HCT116 (cell line): Measurements from ENCODE around the gene GGT7. TPM values are rescaled to one million over a fixed set of nuclear protein-coding genes. Genes with fewer than 3 reads are reported as not detected.

ENCODE experiments used
- ATAC-seq: fragments of 200-7000 bp; cut with Tn5 transposase; 2 replicates; pipeline ENCODE4 v1.9.1; 2020; ENCODE audit warnings: mild to moderate bottlenecking, moderate library complexity
- BruUV-seq: library from RNA; stranded (reverse); fragments of 400-500 nt; replicated peaks from 2 replicates; lab custom pipeline; 2021; lab: Mats Ljungman, UMichigan
- CTCF ChIA-PET: fragments of 300-600 bp; sonication (Branson Sonifier 250); formaldehyde crosslinking; loops from one replicate; lab custom pipeline; 2021; ENCODE audit warnings: antibody characterized with exemption; lab: Charles Lee
- POLR2A ChIA-PET: fragments of 300-600, 350-600 bp; sonication (Branson Sonifier 250); formaldehyde crosslinking; loops from one replicate; lab custom pipeline; 2021; ENCODE audit warnings: antibody characterized with exemption; lab: Charles Lee
- RAD21 ChIA-PET, 2 experiments: fragments of 300-600 bp; sonication (Branson Sonifier 250); formaldehyde crosslinking; loops; one replicate each; lab custom pipeline; 2023; ENCODE audit warnings: low total read pairs in 2 of 2; ENCODE audit not compliant: uncharacterized antibody in 2 of 2, unreplicated experiment in 2 of 2, low non-redundant PET in 1 of 2; lab: Charles Lee
- DNase-seq: peaks from one replicate; pipeline ENCODE4 v3.0.0-alpha.2; 2010; ENCODE audit warnings: low read depth, low spot score
- H2AFZ ChIP-seq: fragments of 200-600 bp; shearing (Covaris generic), sonication (generic); 2 replicates; pipeline ENCODE4 v1.6.1; 2017; ENCODE audit warnings: low read depth, mixed run types, mixed read lengths, antibody characterized with exemption, low read length; ENCODE audit not compliant: poor library complexity, severe bottlenecking
- H3K27ac ChIP-seq: 2 replicates; pipeline ENCODE4 v1.5.1; 2012; ENCODE audit warnings: low read depth, low read length
- H3K27me3 ChIP-seq: fragments of 200-600 bp; sonication (generic); 2 replicates; pipeline ENCODE4 v1.6.1; 2016; ENCODE audit warnings: mixed run types, low read length, mixed read lengths; ENCODE audit not compliant: insufficient read depth
- H3K36me3 ChIP-seq, 2 experiments: fragments of 200-500 bp in 1 of 2; fragments of 200-600 bp in 1 of 2; sonication (Bioruptor generic) in 1 of 2; sonication (generic) in 1 of 2; 2 replicates each; pipeline versions ENCODE4 v1.5.1 to v1.6.1; 2014 to 2016; ENCODE audit warnings: low read length in 2 of 2, inconsistent platforms in 1 of 2, mixed read lengths in 1 of 2, mixed run types in 1 of 2; ENCODE audit not compliant: insufficient read depth in 2 of 2, control insufficient read depth in 1 of 2
- H3K4me1 ChIP-seq, 2 experiments: fragments of 200-600 bp in 1 of 2; sonication (generic) in 1 of 2; 2 replicates each; pipeline versions ENCODE4 v1.5.1 to v1.6.1; 2012 to 2017; ENCODE audit warnings: low read length in 2 of 2, inconsistent platforms in 1 of 2, mild to moderate bottlenecking in 1 of 2, mixed read lengths in 1 of 2, mixed run types in 1 of 2, moderate library complexity in 1 of 2; ENCODE audit not compliant: insufficient read depth in 2 of 2, control insufficient read depth in 1 of 2
- H3K4me2 ChIP-seq: fragments of 200-600 bp; sonication (generic); 2 replicates; pipeline ENCODE4 v1.6.1; 2017; ENCODE audit warnings: mixed run types, low read length, mixed read lengths
- H3K4me3 ChIP-seq, 2 experiments: fragments of 200-600 bp in 1 of 2; sonication (generic) in 1 of 2; replicated peaks in 1 of 2; 2 replicates each; pipeline ENCODE4 v1.5.1; 2011 to 2016; ENCODE audit warnings: low read length in 2 of 2, control low read depth in 1 of 2, low read depth in 1 of 2, mild to moderate bottlenecking in 1 of 2, mixed read lengths in 1 of 2, mixed run types in 1 of 2
- H3K79me2 ChIP-seq: fragments of 200-600 bp; sonication (generic); 2 replicates; pipeline ENCODE4 v1.6.1; 2017; ENCODE audit warnings: mild to moderate bottlenecking, mixed run types, low read length, moderate library complexity, mixed read lengths; ENCODE audit not compliant: insufficient read depth
- H3K9ac ChIP-seq: fragments of 200-600 bp; sonication (generic); 2 replicates; pipeline ENCODE4 v1.6.1; 2016; ENCODE audit warnings: low read length, mixed read lengths
- H3K9me2 ChIP-seq: fragments of 200-600 bp; sonication (generic), shearing (Covaris generic); 2 replicates; pipeline ENCODE4 v1.6.1; 2017; ENCODE audit warnings: mixed run types, mild to moderate bottlenecking, moderate library complexity; ENCODE audit not compliant: insufficient read depth
- H3K9me3 ChIP-seq, 2 experiments: fragments of 200-500 bp in 1 of 2; fragments of 200-600 bp in 1 of 2; sonication (Bioruptor generic) in 1 of 2; sonication (generic) in 1 of 2; 2 replicates each; pipeline ENCODE4 v1.6.1; 2014 to 2017; ENCODE audit warnings: low read length in 2 of 2, mixed read lengths in 2 of 2, inconsistent platforms in 1 of 2, low read depth in 1 of 2, mild to moderate bottlenecking in 1 of 2, mixed run types in 1 of 2, moderate library complexity in 1 of 2; ENCODE audit not compliant: control insufficient read depth in 1 of 2, insufficient read depth in 1 of 2
- H4K20me1 ChIP-seq: fragments of 200-600 bp; sonication (generic), shearing (Covaris generic); 2 replicates; pipeline ENCODE4 v1.6.1; 2017; ENCODE audit warnings: mixed run types, mild to moderate bottlenecking, moderate library complexity; ENCODE audit not compliant: insufficient read depth
- CBX3 ChIP-seq: IDR thresholded peaks from 2 replicates; pipeline ENCODE4 v1.6.1; 2012; ENCODE audit warnings: low read depth
- ELF1 ChIP-seq: IDR thresholded peaks from 2 replicates; pipeline ENCODE4 v1.6.1; 2012; ENCODE audit warnings: low read depth, borderline replicate concordance
- EZH2 ChIP-seq: fragments of 200-600 bp; sonication (generic); IDR thresholded peaks from 2 replicates; pipeline ENCODE4 v1.6.1; 2017; ENCODE audit warnings: antibody characterized with exemption, mixed run types
- EZH2phosphoT487 ChIP-seq: fragments of 200-600 bp; IDR thresholded peaks from 2 replicates; pipeline ENCODE4 v1.6.1; 2018; ENCODE audit warnings: antibody characterized with exemption, borderline replicate concordance
- FOSL1 ChIP-seq: IDR thresholded peaks from 2 replicates; pipeline ENCODE4 v1.6.1; 2012; ENCODE audit warnings: low read depth
- JUND ChIP-seq: IDR thresholded peaks from 2 replicates; pipeline ENCODE4 v1.6.1; 2012
- MAX ChIP-seq: IDR thresholded peaks from 2 replicates; pipeline ENCODE4 v1.6.1; 2012
- POLR2A ChIP-seq: IDR thresholded peaks from 2 replicates; pipeline ENCODE4 v1.7.0; 2011; ENCODE audit warnings: borderline replicate concordance; ENCODE audit not compliant: insufficient read depth, insufficient read length; ENCODE audit errors: extremely low read depth
- POLR2AphosphoS5 ChIP-seq: IDR thresholded peaks from 2 replicates; pipeline ENCODE4 v1.6.1; 2011; ENCODE audit warnings: mild to moderate bottlenecking, low read depth, low read length, moderate library complexity
- RAD21 ChIP-seq: IDR thresholded peaks from 2 replicates; pipeline ENCODE4 v1.6.1; 2012; ENCODE audit warnings: low read depth, mild to moderate bottlenecking
- SIN3A ChIP-seq: IDR thresholded peaks from 2 replicates; pipeline ENCODE4 v1.6.1; 2012; ENCODE audit warnings: low read depth
- SP1 ChIP-seq: IDR thresholded peaks from 2 replicates; pipeline ENCODE4 v1.6.1; 2012; ENCODE audit warnings: low read depth
- YY1 ChIP-seq: IDR thresholded peaks from 2 replicates; pipeline ENCODE4 v1.6.1; 2011; ENCODE audit warnings: low read length, low read depth, moderate library complexity, mild to moderate bottlenecking; ENCODE audit not compliant: insufficient replicate concordance; ENCODE audit errors: extremely low read depth
- ZFX ChIP-seq: fragments of 450-650 bp; IDR thresholded peaks from 2 replicates; pipeline ENCODE4 v1.6.1; 2017
- ZNF274 ChIP-seq: fragments of 200-500 bp; sonication (Bioruptor generic); IDR thresholded peaks from 2 replicates; pipeline ENCODE4 v1.6.1; 2014; ENCODE audit warnings: mild to moderate bottlenecking, low read depth, low read length, inconsistent platforms
- intact Hi-C: fragments of 100-400 bp; cut with micrococcal nuclease; formaldehyde crosslinking; loops from 2 replicates; pipeline ENCODE4 v1.10.0; 2022
- total RNA-seq: library from RNA; stranded (reverse); gene quantifications from one replicate; pipeline ENCODE4 v1.2.1, GENCODE V29; 2021; ENCODE audit not compliant: unreplicated experiment
- TF ChIP-seq, protein P1 (sequence below), 3 experiments: fragments of 200-600 bp in 1 of 3; sonication (generic) in 1 of 3; IDR thresholded peaks in 2 of 3; conservative IDR thresholded peaks in 1 of 3; 2 replicates each; pipeline ENCODE4 v1.5.1; 2012 to 2017; ENCODE audit warnings: low read depth in 2 of 3, low read length in 2 of 3, antibody characterized with exemption in 1 of 3, borderline replicate concordance in 1 of 3, control low read depth in 1 of 3, mild to moderate bottlenecking in 1 of 3, mixed read lengths in 1 of 3, mixed run types in 1 of 3, moderate library complexity in 1 of 3; ENCODE audit not compliant: insufficient read depth in 1 of 3
- TF ChIP-seq, protein P2 (sequence below): IDR thresholded peaks from 2 replicates; pipeline ENCODE4 v1.6.1; 2011; ENCODE audit warnings: mild to moderate bottlenecking, low read length, moderate library complexity; ENCODE audit not compliant: insufficient replicate concordance; ENCODE audit errors: extremely low read depth
- TF ChIP-seq, protein P3 (sequence below): IDR thresholded peaks from 2 replicates; pipeline ENCODE4 v1.6.1; 2012

GGT7 gene
- total RNA-seq, 1 experiment from 2014 or later, result 9.4 TPM

DNA sequence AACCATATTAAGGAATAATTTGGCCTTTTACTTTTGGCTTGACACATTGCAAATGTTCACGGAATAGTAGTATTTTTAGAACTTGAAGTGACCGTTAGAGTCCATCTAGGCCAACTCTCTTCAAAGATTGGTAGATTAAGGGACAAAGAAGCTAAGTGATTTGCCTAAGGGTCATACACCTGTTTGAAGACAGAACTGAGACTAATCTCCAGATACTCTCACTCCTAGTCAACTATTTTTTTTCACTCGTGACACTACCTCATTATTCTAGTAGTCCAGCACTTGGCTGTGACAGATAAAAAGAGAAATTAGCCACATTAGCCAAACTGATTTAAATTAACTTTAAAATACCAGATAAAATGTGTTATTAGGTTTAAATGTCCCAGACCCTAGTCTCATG, 14.4 kb upstream of the GGT7 start:
- H3K36me3 ChIP-seq, result peaks cover 0 to 7% of the 10 kb centered on the region in 2 experiments; a peak in 1 of 4 replicates
- H3K79me2 ChIP-seq, result no peaks in the 10 kb centered on the region
- no peak overlapping the region for H3K4me3 ChIP-seq
- no peak overlapping the region for H3K27ac ChIP-seq
- no peak overlapping the region for H2AFZ ChIP-seq
- no peaks in the 10 kb centered on the region for H3K27me3 ChIP-seq
- no peak for DNase-seq
- H3K9ac ChIP-seq, result no peak overlapping the region
- H3K4me2 ChIP-seq, result no peak overlapping the region
- peaks cover 11 to 22% of the 10 kb centered on the region in 2 experiments for H3K4me1 ChIP-seq
- ChIA-PET CTCF (no interaction called here), POLR2A (no interaction called here), RAD21 (no interaction called here)
- intact Hi-C loops, result no loop called here
- TF ChIP-seq ELF1 (no peak), RAD21 (no peak), EZH2 (no peak), MAX (no peak), SP1 (no peak), JUND (no peak), YY1 (no peak)
- H3K9me2 ChIP-seq, result no peaks in the 10 kb centered on the region
- no peaks in the 10 kb centered on the region for H4K20me1 ChIP-seq
- H3K9me3 ChIP-seq, result no peaks in the 10 kb centered on the region
- no peak for ATAC-seq
- no TSS peak for BruUV-seq

DNA sequence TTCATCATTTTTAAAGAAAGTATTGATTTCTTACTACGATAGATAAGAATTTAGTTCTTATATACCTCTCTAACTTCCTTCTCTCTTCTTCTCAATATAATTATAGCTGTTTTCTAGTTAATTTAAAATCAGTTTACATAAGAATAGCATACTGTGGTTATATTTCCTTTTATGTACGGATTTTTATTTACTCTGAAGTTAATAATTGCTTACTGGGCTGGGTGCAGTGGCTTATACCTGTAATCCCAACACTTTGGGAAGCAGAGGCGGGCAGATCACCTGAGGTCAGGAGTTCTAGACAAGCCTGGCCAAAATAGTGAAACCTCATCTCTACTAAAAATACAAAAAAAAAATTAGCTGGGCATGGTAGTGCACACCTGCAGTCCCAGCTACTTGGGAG, 13.5 kb upstream of the GGT7 start:
- Histone ChIP-seq H3K4me1 (peaks cover 6 to 13% of the 10 kb centered on the region in 2 experiments; a peak in 3 of 4 replicates), H3K4me2 (no peak overlapping the region), H4K20me1 (no peaks in the 10 kb centered on the region), H3K9me3 (no peaks in the 10 kb centered on the region), H3K9ac (no peak overlapping the region), H3K36me3 (peaks cover 0 to 7% of the 10 kb centered on the region in 2 experiments; a peak in 1 of 4 replicates), H3K4me3 (no peak overlapping the region), H2AFZ (no peak overlapping the region), H3K27me3 (no peaks in the 10 kb centered on the region), H3K9me2 (no peaks in the 10 kb centered on the region), H3K27ac (no peak overlapping the region), H3K79me2 (no peaks in the 10 kb centered on the region)
- intact Hi-C loops, result no loop called here
- BruUV-seq, result no TSS peak
- ATAC-seq (no peak), DNase-seq (no peak)
- CTCF ChIA-PET, result no interaction called here
- RAD21 ChIA-PET, result interaction anchor here in 1 of 2 experiments (1.2 kb wide), 1 partner anchor 10 kb away, joined by 3 read pairs; no protein-coding TSS in a partner anchor
- POLR2A ChIA-PET, result no interaction called here
- TF ChIP-seq ZFX, result no peak
- TF ChIP-seq, protein P1, sequence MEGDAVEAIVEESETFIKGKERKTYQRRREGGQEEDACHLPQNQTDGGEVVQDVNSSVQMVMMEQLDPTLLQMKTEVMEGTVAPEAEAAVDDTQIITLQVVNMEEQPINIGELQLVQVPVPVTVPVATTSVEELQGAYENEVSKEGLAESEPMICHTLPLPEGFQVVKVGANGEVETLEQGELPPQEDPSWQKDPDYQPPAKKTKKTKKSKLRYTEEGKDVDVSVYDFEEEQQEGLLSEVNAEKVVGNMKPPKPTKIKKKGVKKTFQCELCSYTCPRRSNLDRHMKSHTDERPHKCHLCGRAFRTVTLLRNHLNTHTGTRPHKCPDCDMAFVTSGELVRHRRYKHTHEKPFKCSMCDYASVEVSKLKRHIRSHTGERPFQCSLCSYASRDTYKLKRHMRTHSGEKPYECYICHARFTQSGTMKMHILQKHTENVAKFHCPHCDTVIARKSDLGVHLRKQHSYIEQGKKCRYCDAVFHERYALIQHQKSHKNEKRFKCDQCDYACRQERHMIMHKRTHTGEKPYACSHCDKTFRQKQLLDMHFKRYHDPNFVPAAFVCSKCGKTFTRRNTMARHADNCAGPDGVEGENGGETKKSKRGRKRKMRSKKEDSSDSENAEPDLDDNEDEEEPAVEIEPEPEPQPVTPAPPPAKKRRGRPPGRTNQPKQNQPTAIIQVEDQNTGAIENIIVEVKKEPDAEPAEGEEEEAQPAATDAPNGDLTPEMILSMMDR (IDR thresholded peaks at IDR 0.05 in 2 of 3, conservative IDR thresholded peaks at IDR 0.05 in 1 of 3; ENCODE audit: borderline replicate concordance in 1 of 3, insufficient read depth in 1 of 3, low read depth in 2 of 3, low read length in 2 of 3), result no peak
- TF ChIP-seq FOSL1, result no peak
- TF ChIP-seq, protein P2, sequence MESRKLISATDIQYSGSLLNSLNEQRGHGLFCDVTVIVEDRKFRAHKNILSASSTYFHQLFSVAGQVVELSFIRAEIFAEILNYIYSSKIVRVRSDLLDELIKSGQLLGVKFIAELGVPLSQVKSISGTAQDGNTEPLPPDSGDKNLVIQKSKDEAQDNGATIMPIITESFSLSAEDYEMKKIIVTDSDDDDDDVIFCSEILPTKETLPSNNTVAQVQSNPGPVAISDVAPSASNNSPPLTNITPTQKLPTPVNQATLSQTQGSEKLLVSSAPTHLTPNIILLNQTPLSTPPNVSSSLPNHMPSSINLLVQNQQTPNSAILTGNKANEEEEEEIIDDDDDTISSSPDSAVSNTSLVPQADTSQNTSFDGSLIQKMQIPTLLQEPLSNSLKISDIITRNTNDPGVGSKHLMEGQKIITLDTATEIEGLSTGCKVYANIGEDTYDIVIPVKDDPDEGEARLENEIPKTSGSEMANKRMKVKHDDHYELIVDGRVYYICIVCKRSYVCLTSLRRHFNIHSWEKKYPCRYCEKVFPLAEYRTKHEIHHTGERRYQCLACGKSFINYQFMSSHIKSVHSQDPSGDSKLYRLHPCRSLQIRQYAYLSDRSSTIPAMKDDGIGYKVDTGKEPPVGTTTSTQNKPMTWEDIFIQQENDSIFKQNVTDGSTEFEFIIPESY, result no peak
- no peak for TF ChIP-seq EZH2phosphoT487
- TF ChIP-seq POLR2AphosphoS5, result no peak
- TF ChIP-seq SIN3A, result no peak
- no peak for TF ChIP-seq ZNF274
- no peak for TF ChIP-seq POLR2A
- no peak for TF ChIP-seq CBX3
- no peak for TF ChIP-seq MAX
- TF ChIP-seq, protein P3, sequence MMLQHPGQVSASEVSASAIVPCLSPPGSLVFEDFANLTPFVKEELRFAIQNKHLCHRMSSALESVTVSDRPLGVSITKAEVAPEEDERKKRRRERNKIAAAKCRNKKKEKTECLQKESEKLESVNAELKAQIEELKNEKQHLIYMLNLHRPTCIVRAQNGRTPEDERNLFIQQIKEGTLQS, result no peak
